HepG2 (cell line): Measurements from ENCODE around the gene PRM3. TPM values are rescaled to one million over a fixed set of nuclear protein-coding genes. Genes with fewer than 3 reads are reported as not detected.

Experiments used
- ADNP ChIP-seq: sonication (generic); formaldehyde crosslinking; IDR thresholded peaks from 2 replicates; pipeline ENCODE4 v1.4.0; 2020; ENCODE audit warnings: missing genetic modification reagents
- CEBPG ChIP-seq: IDR thresholded peaks from 2 replicates; pipeline ENCODE4 v1.6.1; 2016
- FOXA1 ChIP-seq, 2 experiments: fragments of 450-650 bp in 1 of 2; sonication (generic) in 1 of 2; formaldehyde crosslinking in 1 of 2; IDR thresholded peaks; 2 replicates each; pipeline versions ENCODE4 v1.4.0 to v1.6.1; 2016 to 2020; ENCODE audit warnings: missing genetic modification reagents in 1 of 2
- FOXO1 ChIP-seq: sonication (generic); formaldehyde crosslinking; IDR thresholded peaks from 2 replicates; pipeline ENCODE4 v1.4.0; 2020; ENCODE audit warnings: missing genetic modification reagents
- IKZF4 ChIP-seq: sonication (generic); formaldehyde crosslinking; IDR thresholded peaks from 2 replicates; pipeline ENCODE4 v1.5.1; 2020; ENCODE audit warnings: borderline replicate concordance, mild to moderate bottlenecking, low read depth, missing genetic modification reagents; ENCODE audit errors: not compliant biosample characterization
- KDM2A ChIP-seq: sonication (generic); formaldehyde crosslinking; IDR thresholded peaks from 2 replicates; pipeline ENCODE4 v1.4.0; 2020; ENCODE audit warnings: low read depth, missing genetic modification reagents, borderline replicate concordance
- KMT2B ChIP-seq: IDR thresholded peaks from 2 replicates; pipeline ENCODE4 v1.6.1; 2016; ENCODE audit warnings: missing genetic modification reagents, missing compliant biosample characterization
- MAFF ChIP-seq: IDR thresholded peaks from 2 replicates; pipeline ENCODE4 v1.6.1; 2011; ENCODE audit warnings: low read depth, low read length, improper control_type of control experiment
- PPARG ChIP-seq: conservative IDR thresholded peaks from 2 replicates; pipeline ENCODE4 v1.6.1; 2016; ENCODE audit warnings: missing biosample characterization, missing genetic modification reagents
- SOX5 ChIP-seq: IDR thresholded peaks from 2 replicates; pipeline ENCODE4 v1.6.1; 2016; ENCODE audit warnings: borderline replicate concordance
- SSRP1 ChIP-seq: IDR thresholded peaks from 2 replicates; pipeline ENCODE4 v1.6.1; 2016; ENCODE audit warnings: control low read depth
- TCF7L2 ChIP-seq: IDR thresholded peaks from 2 replicates; pipeline ENCODE4 v1.6.1; 2011; ENCODE audit warnings: mild to moderate bottlenecking, low read depth, low read length, moderate library complexity
- ZNF10 ChIP-seq: sonication (generic); formaldehyde crosslinking; IDR thresholded peaks from 2 replicates; pipeline ENCODE4 v1.4.0; 2020; ENCODE audit warnings: mild to moderate bottlenecking, low read depth, missing genetic modification reagents, borderline replicate concordance
- ZNF350 ChIP-seq: sonication (generic); formaldehyde crosslinking; IDR thresholded peaks from 2 replicates; pipeline ENCODE4 v1.4.0; 2020; ENCODE audit warnings: mild to moderate bottlenecking, low read depth, missing genetic modification reagents, borderline replicate concordance
- ZNF382 ChIP-seq: sonication (generic); formaldehyde crosslinking; IDR thresholded peaks from 2 replicates; pipeline ENCODE4 v1.5.0; 2020; ENCODE audit warnings: missing genetic modification reagents, mild to moderate bottlenecking, borderline replicate concordance
- ZNF432 ChIP-seq: sonication (generic); formaldehyde crosslinking; IDR thresholded peaks from 2 replicates; pipeline ENCODE4 v1.5.0; 2020; ENCODE audit warnings: missing genetic modification reagents, mild to moderate bottlenecking, borderline replicate concordance
- ZNF556 ChIP-seq: sonication (generic); formaldehyde crosslinking; IDR thresholded peaks from 2 replicates; pipeline ENCODE4 v1.4.0; 2020; ENCODE audit warnings: mild to moderate bottlenecking, missing genetic modification reagents, borderline replicate concordance
- ZNF558 ChIP-seq: sonication (generic); formaldehyde crosslinking; IDR thresholded peaks from 2 replicates; pipeline ENCODE4 v1.9.0; 2022; ENCODE audit warnings: mild to moderate bottlenecking, missing genetic modification reagents, borderline replicate concordance
- ZNF652 ChIP-seq: IDR thresholded peaks from 2 replicates; pipeline ENCODE4 v1.6.1; 2016; ENCODE audit warnings: low read depth, borderline replicate concordance
- ZNF788 ChIP-seq: sonication (generic); formaldehyde crosslinking; IDR thresholded peaks from 2 replicates; pipeline ENCODE4 v1.5.0; 2020; ENCODE audit warnings: mild to moderate bottlenecking, missing genetic modification reagents, borderline replicate concordance
- ZNF878 ChIP-seq: sonication (generic); formaldehyde crosslinking; IDR thresholded peaks from 2 replicates; pipeline ENCODE4 v1.8.1; 2023; ENCODE audit warnings: mild to moderate bottlenecking, missing genetic modification reagents, moderate library complexity
- polyA plus RNA-seq, 8 experiments: library from polyadenylated mRNA; depleted of rRNA in 3 of 8; stranded (reverse) in 7 of 8; unstranded in 1 of 8; fragments of >200 nt; fragmentation: Illumina TruSeq in 4 of 8; extraction: Trizol in 4 of 8; gene quantifications; 2 replicates each; pipeline versions ENCODE4 v1.2.1 to v1.2.3, GENCODE V29; 2011 to 2016; ENCODE audit warnings: low read depth in 4 of 8, missing spikeins in 1 of 8, mixed read lengths in 1 of 8; ENCODE audit not compliant: insufficient read depth in 1 of 8
- total RNA-seq, 5 experiments: library from RNA; depleted of rRNA; stranded (reverse); fragments of >200 nt; fragmentation: Illumina TruSeq; extraction: Trizol; gene quantifications; 2 replicates each; pipeline ENCODE4 v1.2.3, GENCODE V29; 2016; ENCODE audit warnings: low read depth in 1 of 5
- TF ChIP-seq, protein P1 (sequence below): IDR thresholded peaks from 2 replicates; pipeline ENCODE4 v1.6.1; 2016; ENCODE audit warnings: missing compliant biosample characterization, missing genetic modification reagents, borderline replicate concordance
- TF ChIP-seq, protein P2 (sequence below): sonication (generic); formaldehyde crosslinking; IDR thresholded peaks from 2 replicates; pipeline ENCODE4 v1.8.1; 2022; ENCODE audit warnings: mild to moderate bottlenecking, missing genetic modification reagents
- TF ChIP-seq, protein P3 (sequence below): sonication (generic); formaldehyde crosslinking; IDR thresholded peaks from 2 replicates; pipeline ENCODE4 v1.5.1; 2020; ENCODE audit warnings: missing genetic modification reagents, mild to moderate bottlenecking, borderline replicate concordance

Gene PRM3
- total and polyA plus RNA-seq, 2 of the 13 experiments (the other 11 are each of a cell fraction or from before 2014, with no cell fraction given), result not detected

DNA sequence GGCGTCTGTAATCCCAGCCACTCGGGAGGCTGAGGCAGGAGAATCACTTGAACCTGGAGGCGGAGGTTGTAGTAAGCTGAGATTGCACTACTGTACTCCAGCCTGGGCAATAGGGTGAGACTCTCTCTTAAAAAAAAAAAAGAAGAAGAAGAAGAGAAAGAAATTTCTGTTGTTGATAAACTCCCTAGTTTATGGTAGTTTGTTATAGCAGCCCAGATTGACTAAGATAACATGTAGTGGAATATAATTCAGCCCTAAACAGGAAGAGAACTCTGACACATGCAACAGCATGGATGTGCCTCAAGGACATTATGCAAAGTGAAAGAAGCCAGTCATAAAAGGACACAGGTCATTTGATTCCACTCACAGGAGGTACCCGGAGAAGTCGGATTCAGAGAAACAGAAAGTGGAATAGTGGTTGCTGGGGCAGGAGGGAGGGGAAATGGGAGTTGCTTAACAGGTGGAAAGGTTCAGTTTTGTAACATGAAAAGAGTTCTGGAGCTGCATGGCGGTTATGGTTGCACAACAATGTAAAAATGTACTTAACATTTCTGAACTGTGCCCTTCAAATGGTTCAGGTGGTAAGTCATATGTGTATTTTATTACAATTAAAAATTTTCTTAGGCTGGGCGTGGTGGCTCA lies 33.7 kb upstream of the PRM3 start (continued):
- TF ChIP-seq SOX5 (CRISPR knock-in tag) (peak; percentile 86), KDM2A (CRISPR knock-in tag) (no peak; the same call in 1 of the 2 replicates), ZNF558 (CRISPR knock-in tag) (no peak), ZNF432 (no peak), ZNF788 (CRISPR knock-in tag) (peak; percentile 77; the same call in 1 of the 2 replicates), TCF7L2 (no peak), ADNP (peak; percentile 74), SSRP1 (CRISPR knock-in tag) (peak; percentile 91; the same call in 1 of the 2 replicates), ZNF878 (CRISPR knock-in tag) (no peak; the same call in 1 of the 2 replicates), ZNF556 (CRISPR knock-in tag) (no peak; the same call in 1 of the 2 replicates), PPARG (peak; percentile 82), ZNF652 (0 out of 2 replicates have a peak, but pooled peaks have one; percentile 5), ZNF350 (CRISPR knock-in tag) (no peak), CEBPG (CRISPR knock-in tag) (peak; percentile 99), FOXA1 (IDR thresholded peaks at IDR 0.05) (no peak), FOXA1 (CRISPR knock-in tag; IDR thresholded peaks at IDR 0.05) (peak; percentile 74), KMT2B (CRISPR knock-in tag) (peak; percentile 58; the same call in 1 of the 2 replicates), MAFF (no peak), ZNF10 (CRISPR knock-in tag) (no peak), ZNF382 (CRISPR knock-in tag) (no peak), FOXO1 (CRISPR knock-in tag) (peak; percentile 75), IKZF4 (CRISPR knock-in tag) (no peak)
- TF ChIP-seq, protein P1, sequence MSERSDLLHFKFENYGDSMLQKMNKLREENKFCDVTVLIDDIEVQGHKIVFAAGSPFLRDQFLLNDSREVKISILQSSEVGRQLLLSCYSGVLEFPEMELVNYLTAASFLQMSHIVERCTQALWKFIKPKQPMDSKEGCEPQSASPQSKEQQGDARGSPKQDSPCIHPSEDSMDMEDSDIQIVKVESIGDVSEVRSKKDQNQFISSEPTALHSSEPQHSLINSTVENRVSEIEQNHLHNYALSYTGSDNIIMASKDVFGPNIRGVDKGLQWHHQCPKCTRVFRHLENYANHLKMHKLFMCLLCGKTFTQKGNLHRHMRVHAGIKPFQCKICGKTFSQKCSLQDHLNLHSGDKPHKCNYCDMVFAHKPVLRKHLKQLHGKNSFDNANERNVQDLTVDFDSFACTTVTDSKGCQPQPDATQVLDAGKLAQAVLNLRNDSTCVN (CRISPR knock-in tag), result peak; percentile 62; the same call in 1 of the 2 replicates
- TF ChIP-seq, protein P2, sequence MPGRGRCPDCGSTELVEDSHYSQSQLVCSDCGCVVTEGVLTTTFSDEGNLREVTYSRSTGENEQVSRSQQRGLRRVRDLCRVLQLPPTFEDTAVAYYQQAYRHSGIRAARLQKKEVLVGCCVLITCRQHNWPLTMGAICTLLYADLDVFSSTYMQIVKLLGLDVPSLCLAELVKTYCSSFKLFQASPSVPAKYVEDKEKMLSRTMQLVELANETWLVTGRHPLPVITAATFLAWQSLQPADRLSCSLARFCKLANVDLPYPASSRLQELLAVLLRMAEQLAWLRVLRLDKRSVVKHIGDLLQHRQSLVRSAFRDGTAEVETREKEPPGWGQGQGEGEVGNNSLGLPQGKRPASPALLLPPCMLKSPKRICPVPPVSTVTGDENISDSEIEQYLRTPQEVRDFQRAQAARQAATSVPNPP (CRISPR knock-in tag), result peak; percentile 83; the same call in 1 of the 2 replicates
- TF ChIP-seq, protein P3, sequence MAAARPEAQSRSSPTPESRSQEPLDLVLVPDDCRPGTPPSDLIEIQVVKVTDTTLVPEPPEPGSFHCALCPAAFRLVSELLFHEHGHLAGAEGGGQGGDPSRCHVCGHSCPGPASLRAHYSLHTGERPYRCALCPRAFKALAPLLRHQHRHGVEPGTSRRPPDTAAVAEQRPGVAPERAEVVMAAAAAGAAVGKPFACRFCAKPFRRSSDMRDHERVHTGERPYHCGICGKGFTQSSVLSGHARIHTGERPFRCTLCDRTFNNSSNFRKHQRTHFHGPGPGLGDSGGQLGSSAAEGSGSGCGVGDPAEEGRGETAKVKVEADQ (CRISPR knock-in tag), result no peak
